DMS153 treated with DMSO at 0.1 percent for 48 hours (cell line): Measurements from ENCODE around the gene ZCCHC7.

Source experiments
- DNase-seq: peaks from one replicate; lab custom pipeline; 2025; ENCODE audit not compliant: unreplicated experiment; lab: John Stamatoyannopoulos, UW

The ZCCHC7 gene

GRCh38 chr9:37370968-37371563 is 250.7 kb downstream of the ZCCHC7 start:
- DNase-seq: no peak

DNA sequence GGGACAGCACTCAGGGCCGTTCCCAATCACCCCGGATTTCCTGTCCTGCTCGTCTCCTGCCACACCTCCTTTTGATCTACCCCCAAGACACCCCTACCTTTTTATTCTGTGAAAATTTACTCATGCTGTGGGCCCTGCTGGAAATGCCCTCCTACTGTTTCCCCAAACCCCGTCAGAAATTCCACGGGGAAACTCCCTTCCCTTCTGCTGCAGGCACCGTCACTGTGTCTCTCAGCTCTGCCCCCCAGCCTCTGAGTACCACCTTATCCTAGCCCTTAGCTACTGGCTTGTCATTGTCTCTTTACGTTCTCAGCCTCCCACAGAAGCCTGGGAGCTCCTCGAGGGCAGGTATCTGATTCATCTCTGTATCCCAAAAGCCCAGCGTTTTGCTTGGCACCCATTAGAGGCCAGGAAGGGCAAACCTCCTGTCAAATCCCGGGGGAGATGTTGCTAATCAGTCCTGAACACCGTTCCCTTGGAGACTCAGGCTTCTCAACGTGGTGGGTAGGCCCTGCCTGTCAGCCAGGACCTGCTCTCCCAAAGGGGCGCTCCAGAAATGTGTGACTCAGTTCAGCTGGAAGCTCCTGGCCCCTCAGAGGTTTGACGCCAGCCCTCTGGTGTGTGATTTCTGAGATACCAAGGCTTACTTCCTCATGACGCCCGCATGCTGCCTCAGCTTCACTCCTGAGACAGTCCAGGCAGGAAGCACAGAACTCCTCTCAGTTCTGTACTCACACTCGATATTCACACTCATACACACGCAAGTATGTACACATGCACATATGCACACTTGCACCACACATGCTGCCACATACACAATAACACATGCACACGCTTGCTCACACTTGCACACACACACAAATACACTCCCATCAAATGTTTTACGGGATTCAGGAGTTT is 251.4 kb downstream of the ZCCHC7 start:
- no peak for DNase-seq

DNA sequence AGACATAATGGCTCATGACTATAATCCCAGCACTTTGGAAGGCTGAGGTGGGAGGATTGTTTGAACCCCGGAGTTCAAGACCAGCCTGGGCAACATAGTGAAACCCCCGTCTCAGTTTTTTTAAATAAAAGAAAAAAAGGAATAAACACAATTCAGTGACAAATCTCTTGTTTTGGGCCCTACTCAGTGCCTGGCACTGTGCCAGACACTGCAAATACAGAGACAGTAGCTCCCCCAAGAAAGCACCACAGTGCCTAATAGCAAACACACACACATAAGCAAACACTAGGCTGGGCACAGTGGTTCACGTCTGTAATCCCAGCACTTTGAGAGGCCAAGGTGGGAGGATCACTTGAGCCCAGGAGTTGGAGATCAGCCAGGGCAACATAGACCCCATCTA is 252.5 kb downstream of the ZCCHC7 start:
- DNase-seq: no peak

- no peak for DNase-seq
Measured at GRCh38 chr9:37373621-37374020, 253.2 kb downstream of the ZCCHC7 start.

DNA sequence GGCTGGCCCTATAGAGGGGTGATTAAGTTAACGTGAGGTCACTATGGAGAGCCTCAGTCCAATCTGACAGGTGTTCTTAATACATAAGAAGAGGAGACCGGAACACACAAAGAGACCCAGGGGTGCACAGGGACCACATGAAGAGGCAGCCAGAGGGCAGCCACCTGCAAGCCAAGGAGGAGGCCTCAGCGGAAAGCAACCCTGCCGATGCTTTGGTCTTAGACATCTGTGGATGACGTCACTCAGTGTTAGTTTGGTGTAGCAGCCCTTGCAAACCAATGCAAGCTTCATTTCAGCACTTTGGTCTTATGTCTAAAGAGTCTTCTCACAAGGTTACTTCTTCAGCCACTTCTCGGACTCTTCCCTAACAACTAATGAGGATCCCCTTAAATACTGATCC is 254.5 kb downstream of the ZCCHC7 start:
- DNase-seq: no peak

- DNase-seq: no peak
Measured at GRCh38 chr9:37377688-37378612, 257.6 kb downstream of the ZCCHC7 start.

DNA sequence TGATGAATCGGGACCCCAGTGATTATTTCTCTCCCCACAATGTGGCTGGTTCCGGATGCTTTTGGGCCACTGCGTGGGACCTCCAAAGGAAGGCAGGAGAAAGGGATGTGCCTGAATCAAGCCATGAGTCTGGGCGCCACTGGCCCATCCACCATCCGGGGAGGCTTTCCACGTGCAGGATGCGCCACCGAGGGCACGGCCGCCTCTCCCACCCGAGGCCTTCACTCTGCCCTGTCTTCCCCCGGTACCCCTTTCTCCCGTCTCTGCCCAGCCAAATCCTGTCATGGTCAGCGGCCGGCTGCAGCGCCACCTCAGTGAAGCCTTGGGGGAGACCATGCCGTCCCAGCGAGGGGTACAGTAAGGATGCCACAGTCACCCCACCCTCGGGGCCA is 258.2 kb downstream of the ZCCHC7 start:
- no peak for DNase-seq

- no peak for DNase-seq
Measured at GRCh38 chr9:37379835-37380234, 259.5 kb downstream of the ZCCHC7 start.

DNA sequence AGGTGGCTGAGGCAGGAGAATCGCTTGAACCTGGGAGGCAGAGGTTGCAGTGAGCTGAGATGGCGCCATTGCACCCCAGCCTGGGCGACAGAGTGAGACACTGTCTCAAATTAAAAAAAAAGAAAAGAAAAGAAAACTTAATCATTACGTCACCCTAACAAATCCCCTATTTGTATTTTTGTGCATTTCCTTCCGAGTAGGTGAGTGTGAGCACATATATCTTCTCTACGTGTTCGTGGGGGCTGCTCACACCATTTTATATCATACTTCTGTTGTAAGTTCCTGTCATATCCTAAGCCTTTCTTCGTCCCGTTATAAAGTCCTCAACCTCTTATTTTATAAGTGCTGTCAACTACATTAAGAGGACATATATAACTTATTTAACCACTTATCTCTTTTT is 260.2 kb downstream of the ZCCHC7 start:
- no peak for DNase-seq

DNA sequence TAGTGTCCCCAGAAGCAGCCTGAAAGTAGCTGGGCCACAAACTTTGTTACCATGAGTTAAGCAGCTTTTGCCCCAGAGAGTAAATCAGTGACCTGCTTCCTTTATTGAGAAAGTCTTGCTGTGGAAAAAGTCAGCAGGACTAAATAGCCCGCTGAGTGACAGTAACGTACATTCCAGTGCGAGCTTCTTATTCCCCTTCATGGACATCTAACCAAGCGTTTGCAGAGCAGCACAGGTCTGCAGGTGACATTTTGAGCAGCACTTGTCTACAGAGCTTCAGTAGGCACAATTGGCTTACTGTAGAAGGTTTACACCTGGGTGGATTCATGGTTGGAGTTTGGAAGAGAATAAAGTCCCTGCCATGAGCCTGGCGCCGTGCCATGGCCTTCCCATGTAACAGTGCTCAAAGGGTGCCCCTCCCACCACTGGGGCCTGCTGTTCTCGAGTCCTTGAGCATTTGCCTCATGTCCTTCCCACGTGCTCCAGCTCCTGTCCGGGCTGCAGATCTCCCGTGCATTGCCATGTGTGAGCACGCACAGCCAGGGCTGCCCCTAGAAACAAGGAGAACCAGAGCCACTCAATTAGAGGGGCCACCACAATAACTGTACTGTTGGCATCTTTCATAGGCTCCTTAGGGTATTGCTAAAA is 260.8 kb downstream of the ZCCHC7 start:
- DNase-seq: no peak

GRCh38 chr9:37382161-37382981 is 262.0 kb downstream of the ZCCHC7 start:
- DNase-seq: no peak

GRCh38 chr9:37382982-37383357 is 262.6 kb downstream of the ZCCHC7 start:
- no peak for DNase-seq

DNA sequence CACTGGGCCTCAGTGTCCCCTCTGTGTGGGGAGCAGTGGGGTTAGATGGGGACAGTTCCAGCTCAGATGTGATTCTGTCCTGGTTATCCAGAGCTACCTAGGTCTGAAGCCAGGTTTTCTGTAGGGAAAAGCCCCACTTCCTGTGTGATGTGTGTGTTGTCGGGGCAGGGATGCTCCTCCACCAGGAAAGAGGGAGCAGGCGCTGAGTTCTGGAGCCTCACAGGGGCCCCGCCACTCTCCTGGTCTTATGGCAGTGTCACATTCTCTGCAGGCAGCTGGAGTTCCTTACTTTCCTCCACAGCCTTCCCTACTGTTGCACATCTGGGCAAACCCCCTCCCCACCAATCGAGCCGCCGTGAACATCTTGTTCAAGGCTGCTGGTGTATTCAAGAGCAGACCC is 263.0 kb downstream of the ZCCHC7 start:
- DNase-seq: no peak

- DNase-seq: no peak
Measured at GRCh38 chr9:37383876-37384746, 263.7 kb downstream of the ZCCHC7 start.

DNA sequence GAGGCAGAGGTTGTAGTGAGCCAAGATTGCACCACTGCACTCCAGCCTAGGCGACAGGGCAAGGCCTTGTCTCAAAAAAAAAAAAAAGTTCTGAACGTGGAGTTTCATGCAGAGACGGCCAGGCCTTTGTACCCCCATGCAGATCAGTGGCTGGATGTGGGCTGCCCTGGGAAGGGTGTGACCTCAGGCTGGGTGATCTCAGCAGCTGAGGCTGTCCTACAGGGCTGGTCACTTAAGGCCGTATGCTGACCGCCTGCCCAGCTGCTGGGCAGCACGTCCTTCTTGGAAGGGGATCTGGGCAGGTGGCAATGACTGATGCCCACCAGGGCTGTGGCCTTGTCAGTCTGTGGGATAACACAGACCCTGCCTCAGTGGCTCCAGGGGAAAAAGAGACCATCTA is 264.9 kb downstream of the ZCCHC7 start:
- DNase-seq: no peak

- no peak for DNase-seq
Measured at GRCh38 chr9:37386988-37387387, 266.6 kb downstream of the ZCCHC7 start.

- no peak for DNase-seq
Measured at GRCh38 chr9:37390759-37391158, 270.4 kb downstream of the ZCCHC7 start.

DNA sequence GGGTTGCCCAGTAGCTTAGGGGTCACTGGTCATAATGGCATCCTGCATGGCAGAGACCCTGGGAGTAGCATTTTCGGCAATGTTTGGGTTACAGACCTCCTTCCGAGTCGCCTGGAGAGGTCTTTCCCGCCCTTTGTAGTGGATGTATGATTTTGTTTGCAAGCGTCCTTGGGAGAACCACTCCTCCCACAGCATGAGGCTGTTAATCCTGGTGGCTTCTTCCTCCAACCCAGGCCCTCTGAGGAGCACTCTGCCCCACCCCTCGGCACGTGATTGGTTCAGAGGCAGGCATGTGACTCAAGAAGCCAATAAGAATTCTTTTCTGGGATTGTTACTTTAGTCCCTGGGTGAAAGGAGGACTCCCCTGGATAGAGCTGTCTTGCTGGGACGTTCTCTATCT is 271.9 kb downstream of the ZCCHC7 start:
- DNase-seq: no peak

DNA sequence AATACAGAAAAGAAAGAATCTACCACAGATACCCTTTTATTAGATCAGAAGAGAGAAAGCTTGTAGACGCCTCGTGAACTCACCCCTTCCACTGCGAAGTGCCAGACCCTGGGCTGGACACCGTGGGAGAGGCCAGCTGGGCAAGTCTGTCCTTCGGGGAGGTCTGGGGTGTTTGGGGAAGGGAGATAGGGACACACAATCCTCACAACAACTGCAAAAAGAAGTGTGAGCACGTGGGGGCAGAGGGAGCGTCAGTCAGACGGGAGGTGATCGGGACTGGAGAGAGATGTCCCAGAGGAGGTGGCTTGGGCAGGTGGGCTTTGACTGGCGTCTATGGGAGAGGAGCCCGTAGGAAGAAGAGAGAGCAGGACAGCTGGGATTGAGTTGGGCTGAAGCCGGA is 274.9 kb downstream of the ZCCHC7 start:
- DNase-seq: no peak
